ENCODE results near the gene OR2AG2.

The OR2AG2 gene

DNA sequence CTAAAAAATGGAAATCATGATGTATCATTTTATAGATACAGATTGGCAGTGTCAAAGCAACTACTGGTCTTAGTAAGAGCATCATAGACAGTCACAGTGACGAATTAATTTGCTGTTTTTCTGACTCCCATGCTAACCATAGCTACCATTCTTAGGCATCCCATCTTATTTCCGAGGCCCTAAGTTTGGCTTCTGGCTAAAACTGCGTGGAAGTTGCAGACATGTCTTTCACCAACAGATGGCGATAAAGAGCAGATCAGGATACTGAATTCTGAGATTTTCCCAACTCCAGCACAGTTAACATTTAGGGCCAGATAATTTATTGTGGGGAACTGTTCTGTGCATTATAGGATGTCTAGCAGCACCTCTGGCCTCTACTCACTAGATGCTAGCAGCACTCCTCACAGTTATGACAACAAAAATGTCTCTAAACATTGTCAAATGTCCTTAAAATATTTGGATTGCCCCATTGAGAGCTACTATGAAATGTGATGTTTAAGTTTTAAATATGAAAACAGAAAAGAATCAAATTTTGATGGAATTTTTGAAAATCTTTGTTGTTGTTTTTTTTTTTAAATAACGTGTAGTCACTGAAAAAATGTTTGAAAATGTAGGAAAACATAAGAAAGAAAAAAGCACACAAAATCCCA lies 16.3 kb downstream of the OR2AG2 start:
- no peak overlapping the region for H3K27ac ChIP-seq
- TF ChIP-seq ZFX (IDR thresholded peaks at IDR 0.05): no peak
- TF ChIP-seq, protein P1, sequence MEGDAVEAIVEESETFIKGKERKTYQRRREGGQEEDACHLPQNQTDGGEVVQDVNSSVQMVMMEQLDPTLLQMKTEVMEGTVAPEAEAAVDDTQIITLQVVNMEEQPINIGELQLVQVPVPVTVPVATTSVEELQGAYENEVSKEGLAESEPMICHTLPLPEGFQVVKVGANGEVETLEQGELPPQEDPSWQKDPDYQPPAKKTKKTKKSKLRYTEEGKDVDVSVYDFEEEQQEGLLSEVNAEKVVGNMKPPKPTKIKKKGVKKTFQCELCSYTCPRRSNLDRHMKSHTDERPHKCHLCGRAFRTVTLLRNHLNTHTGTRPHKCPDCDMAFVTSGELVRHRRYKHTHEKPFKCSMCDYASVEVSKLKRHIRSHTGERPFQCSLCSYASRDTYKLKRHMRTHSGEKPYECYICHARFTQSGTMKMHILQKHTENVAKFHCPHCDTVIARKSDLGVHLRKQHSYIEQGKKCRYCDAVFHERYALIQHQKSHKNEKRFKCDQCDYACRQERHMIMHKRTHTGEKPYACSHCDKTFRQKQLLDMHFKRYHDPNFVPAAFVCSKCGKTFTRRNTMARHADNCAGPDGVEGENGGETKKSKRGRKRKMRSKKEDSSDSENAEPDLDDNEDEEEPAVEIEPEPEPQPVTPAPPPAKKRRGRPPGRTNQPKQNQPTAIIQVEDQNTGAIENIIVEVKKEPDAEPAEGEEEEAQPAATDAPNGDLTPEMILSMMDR (conservative IDR thresholded peaks at IDR 0.05): peak; percentile 94

DNA sequence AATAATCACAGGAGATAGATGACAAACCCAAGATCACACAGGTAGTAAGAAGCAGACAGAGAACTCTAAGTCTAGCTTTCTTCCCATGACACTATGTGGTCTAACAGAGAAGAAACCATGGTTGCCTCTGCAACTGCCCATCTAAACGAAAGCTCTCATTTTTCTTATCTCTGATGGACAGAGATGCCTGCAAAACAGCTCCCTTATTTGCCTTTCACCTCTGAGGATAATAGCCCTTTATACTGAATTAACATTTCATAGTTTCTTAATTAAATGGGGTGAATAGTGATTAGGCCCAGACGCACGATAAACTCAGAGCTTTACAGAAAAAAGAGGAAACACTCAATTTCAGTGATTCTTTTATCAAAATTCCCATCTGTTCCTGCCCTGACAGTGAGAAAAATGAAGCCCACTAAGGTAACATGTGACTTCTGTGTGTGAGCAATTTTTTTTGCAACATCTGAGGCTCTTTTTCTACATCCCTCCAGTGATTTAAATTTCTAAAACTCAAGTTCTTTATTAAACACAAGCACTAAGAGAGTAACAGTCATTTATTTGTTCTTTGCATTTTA lies 24.6 kb downstream of the OR2AG2 start:
- no peak for TF ChIP-seq ZFX (IDR thresholded peaks at IDR 0.05)
- TF ChIP-seq, protein P1 (conservative IDR thresholded peaks at IDR 0.05): no peak
- H3K27ac ChIP-seq: no peak overlapping the region

DNA sequence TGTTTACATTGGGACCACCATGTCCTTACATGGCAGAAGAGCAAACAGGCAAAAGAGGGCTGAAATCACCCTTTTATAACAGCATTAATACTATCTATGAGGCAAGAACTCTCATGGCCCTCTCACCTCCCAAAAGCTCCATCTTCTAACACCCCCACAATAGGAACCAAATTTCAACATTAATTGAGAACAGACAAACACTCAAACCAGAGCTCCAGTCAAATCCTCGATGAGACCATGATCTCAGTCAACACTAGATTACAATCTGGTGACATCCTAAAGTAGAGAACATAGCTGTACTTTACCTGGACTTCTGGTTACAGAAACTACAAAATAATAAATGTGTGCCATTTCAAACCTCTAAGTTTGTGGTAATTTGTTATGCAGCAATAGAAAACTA lies 25.1 kb downstream of the OR2AG2 start:
- TF ChIP-seq, protein P1 (conservative IDR thresholded peaks at IDR 0.05): no peak
- TF ChIP-seq ZFX (IDR thresholded peaks at IDR 0.05): no peak
- no peak overlapping the region for H3K27ac ChIP-seq

DNA sequence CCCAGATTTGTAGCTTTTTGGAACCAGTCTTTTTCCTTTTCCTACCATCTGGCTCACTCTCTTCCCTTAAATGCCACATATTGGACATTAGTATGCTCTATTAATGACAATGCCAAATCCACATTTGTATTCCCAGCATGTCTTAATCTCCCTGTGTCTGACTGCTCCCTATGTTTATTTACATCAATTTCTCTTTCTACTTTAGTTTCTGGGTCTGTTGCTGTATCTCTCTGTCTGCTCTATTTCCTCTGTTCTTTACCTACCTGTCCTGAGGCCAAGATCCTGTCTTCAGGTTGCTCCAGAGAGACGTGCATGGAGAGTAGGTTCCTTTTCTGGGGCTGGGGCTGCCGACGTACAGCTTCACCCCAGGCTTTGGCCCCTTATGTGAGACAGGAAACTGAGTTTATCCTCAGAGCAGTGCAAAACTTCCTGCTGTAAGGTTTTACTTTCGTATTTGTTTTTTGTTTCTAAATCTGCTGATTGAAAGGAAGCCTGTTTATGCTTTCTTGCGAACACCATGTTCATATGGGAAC lies 25.6 kb downstream of the OR2AG2 start:
- no peak for TF ChIP-seq ZFX (IDR thresholded peaks at IDR 0.05)
- TF ChIP-seq, protein P1 (conservative IDR thresholded peaks at IDR 0.05): no peak
- H3K27ac ChIP-seq: no peak overlapping the region

DNA sequence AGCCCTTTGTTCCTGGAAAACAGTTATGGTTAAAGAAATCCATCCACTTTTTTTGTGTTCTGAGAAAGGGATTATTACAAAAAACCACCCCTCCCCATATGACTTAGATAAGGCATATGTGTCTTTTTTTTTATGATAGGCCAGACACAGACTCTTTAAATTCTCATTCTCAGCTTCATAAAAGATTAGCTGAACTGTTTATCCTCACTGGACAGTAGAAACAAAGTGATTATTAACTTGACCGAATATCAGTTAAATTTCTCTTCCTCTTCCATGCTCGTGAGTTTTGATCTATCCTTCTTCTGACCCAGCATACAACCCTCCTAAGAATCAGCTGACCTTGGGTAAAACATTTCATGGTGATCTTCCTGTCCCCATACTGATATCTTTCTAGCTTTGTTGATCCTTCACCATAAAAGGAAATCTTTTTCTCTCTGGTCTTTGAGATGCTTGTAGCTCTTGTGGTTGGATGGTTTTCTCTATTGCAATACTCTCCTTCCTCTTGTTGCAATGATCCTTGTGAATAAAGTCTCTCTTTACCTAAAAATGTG lies 26.2 kb downstream of the OR2AG2 start:
- no peak overlapping the region for H3K27ac ChIP-seq
- no peak for TF ChIP-seq ZFX (IDR thresholded peaks at IDR 0.05)
- TF ChIP-seq, protein P1 (conservative IDR thresholded peaks at IDR 0.05): no peak

DNA sequence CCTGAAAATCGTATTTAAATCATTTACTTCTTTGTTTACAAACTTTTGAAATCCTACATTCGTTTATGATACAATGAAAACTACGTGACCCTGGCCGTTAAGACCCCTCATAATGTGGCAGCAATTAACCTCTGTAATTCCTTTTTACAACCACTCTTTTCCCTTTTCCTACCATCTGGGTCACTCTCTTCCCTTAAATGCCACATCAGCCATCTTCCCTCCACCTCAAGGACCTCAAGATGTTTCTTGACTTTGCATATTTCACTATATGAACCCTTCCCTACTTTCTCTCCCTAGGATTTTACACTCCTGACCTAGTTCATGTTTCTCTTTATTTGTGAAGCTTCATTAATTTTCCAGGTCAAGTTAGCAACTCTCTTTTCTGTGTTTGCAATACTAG lies 26.8 kb downstream of the OR2AG2 start:
- TF ChIP-seq, protein P1 (conservative IDR thresholded peaks at IDR 0.05): no peak
- TF ChIP-seq ZFX (IDR thresholded peaks at IDR 0.05): no peak
- H3K27ac ChIP-seq: no peak overlapping the region

DNA sequence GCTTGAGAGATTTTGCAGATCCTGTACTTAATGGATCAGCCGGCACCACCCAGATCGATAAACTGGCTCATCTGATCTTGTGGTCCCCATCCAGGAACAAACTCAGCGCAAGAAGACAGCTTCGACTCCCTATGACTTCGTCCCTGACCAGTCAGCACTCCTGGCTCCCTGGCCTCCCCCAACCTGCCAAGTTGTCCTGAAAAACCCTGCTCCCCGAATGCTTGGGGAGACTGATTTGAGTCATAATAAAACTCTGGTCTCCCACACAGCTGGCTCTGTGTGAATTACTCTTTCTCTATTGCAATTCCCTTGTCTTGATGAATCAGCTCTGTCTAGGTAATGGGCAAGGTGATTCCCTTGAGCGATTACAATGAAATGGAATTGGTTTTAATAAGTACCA lies 29.5 kb downstream of the OR2AG2 start:
- no peak overlapping the region for H3K27ac ChIP-seq
- TF ChIP-seq, protein P1 (conservative IDR thresholded peaks at IDR 0.05): no peak
- TF ChIP-seq ZFX (IDR thresholded peaks at IDR 0.05): no peak
